HepG2 (cell line): ENCODE measurements around the gene MADD. TPM values are rescaled to one million over a fixed set of nuclear protein-coding genes. Genes with fewer than 3 reads are reported as not detected.

ENCODE experiments used
- ESRRA ChIP-seq: sonication (generic); formaldehyde crosslinking; IDR thresholded peaks from 2 replicates; pipeline ENCODE4 v1.5.1; 2020; ENCODE audit warnings: mild to moderate bottlenecking, low read depth, missing genetic modification reagents
- FOXP1 ChIP-seq, 2 experiments: fragments of 450-650 bp in 1 of 2; IDR thresholded peaks; 2 replicates each; pipeline ENCODE4 v1.6.1; 2017 to 2018; ENCODE audit warnings: antibody characterized with exemption in 1 of 2
- HBP1 ChIP-seq: IDR thresholded peaks from 2 replicates; pipeline ENCODE4 v1.6.1; 2016; ENCODE audit warnings: low read depth, control low read depth
- KDM5A ChIP-seq: fragments of 200-600 bp; sonication (generic); IDR thresholded peaks from 2 replicates; pipeline ENCODE4 v1.7.0; 2018; ENCODE audit warnings: antibody characterized with exemption, mild to moderate bottlenecking, low read length, borderline replicate concordance
- KLF12 ChIP-seq: sonication (generic); formaldehyde crosslinking; IDR thresholded peaks from 2 replicates; pipeline ENCODE4 v1.4.0; 2020; ENCODE audit warnings: missing genetic modification reagents, borderline replicate concordance
- MED1 ChIP-seq: sonication (generic); formaldehyde crosslinking; IDR thresholded peaks from 2 replicates; pipeline ENCODE4 v1.4.0; 2020; ENCODE audit warnings: missing genetic modification reagents
- MXD3 ChIP-seq: IDR thresholded peaks from 2 replicates; pipeline ENCODE4 v1.6.1; 2016; ENCODE audit warnings: mild to moderate bottlenecking, missing biosample characterization, missing genetic modification reagents
- RCOR2 ChIP-seq: IDR thresholded peaks from 2 replicates; pipeline ENCODE4 v1.6.1; 2016; ENCODE audit warnings: missing biosample characterization, missing genetic modification reagents
- SAP130 ChIP-seq: IDR thresholded peaks from 2 replicates; pipeline ENCODE4 v1.6.1; 2016; ENCODE audit warnings: low read depth
- ZBTB14 ChIP-seq: sonication (generic); formaldehyde crosslinking; IDR thresholded peaks from 2 replicates; pipeline ENCODE4 v1.4.0; 2020; ENCODE audit warnings: missing genetic modification reagents
- ZBTB7A ChIP-seq: sonication (generic); formaldehyde crosslinking; IDR thresholded peaks from 2 replicates; pipeline ENCODE4 v1.8.0; 2022; ENCODE audit warnings: mild to moderate bottlenecking, missing genetic modification reagents
- ZNF703 ChIP-seq: sonication (generic); formaldehyde crosslinking; IDR thresholded peaks from 2 replicates; pipeline ENCODE4 v1.5.1; 2020; ENCODE audit warnings: missing genetic modification reagents, mild to moderate bottlenecking, moderate library complexity, borderline replicate concordance
- ZSCAN20 ChIP-seq: sonication (generic); formaldehyde crosslinking; IDR thresholded peaks from 2 replicates; pipeline ENCODE4 v1.4.0; 2020; ENCODE audit warnings: missing genetic modification reagents, mild to moderate bottlenecking, borderline replicate concordance
- ZSCAN22 ChIP-seq: sonication (generic); formaldehyde crosslinking; IDR thresholded peaks from 2 replicates; pipeline ENCODE4 v1.4.0; 2020; ENCODE audit warnings: mild to moderate bottlenecking, missing genetic modification reagents
- polyA plus RNA-seq, 8 experiments: library from polyadenylated mRNA; depleted of rRNA in 3 of 8; stranded (reverse) in 7 of 8; unstranded in 1 of 8; fragments of >200 nt; fragmentation: Illumina TruSeq in 4 of 8; extraction: Trizol in 4 of 8; gene quantifications; 2 replicates each; pipeline versions ENCODE4 v1.2.1 to v1.2.3, GENCODE V29; 2011 to 2016; ENCODE audit warnings: low read depth in 4 of 8, missing spikeins in 1 of 8, mixed read lengths in 1 of 8; ENCODE audit not compliant: insufficient read depth in 1 of 8
- total RNA-seq, 5 experiments: library from RNA; depleted of rRNA; stranded (reverse); fragments of >200 nt; fragmentation: Illumina TruSeq; extraction: Trizol; gene quantifications; 2 replicates each; pipeline ENCODE4 v1.2.3, GENCODE V29; 2016; ENCODE audit warnings: low read depth in 1 of 5
- TF ChIP-seq, protein P1 (sequence below): sonication (generic); formaldehyde crosslinking; IDR thresholded peaks from 2 replicates; pipeline ENCODE4 v1.4.0; 2020; ENCODE audit warnings: mild to moderate bottlenecking, missing genetic modification reagents, borderline replicate concordance
- TF ChIP-seq, protein P2 (sequence below): sonication (generic); formaldehyde crosslinking; IDR thresholded peaks from 2 replicates; pipeline ENCODE4 v1.4.0; 2020; ENCODE audit warnings: low read depth, mild to moderate bottlenecking, missing genetic modification reagents
- TF ChIP-seq, protein P3 (sequence below): sonication (generic); formaldehyde crosslinking; IDR thresholded peaks from 2 replicates; pipeline ENCODE4 v1.8.1; 2023; ENCODE audit warnings: mild to moderate bottlenecking, moderate library complexity, missing genetic modification reagents
- TF ChIP-seq, protein P4 (sequence below): sonication (generic); IDR thresholded peaks from 2 replicates; pipeline ENCODE4 v1.6.1; 2016; ENCODE audit warnings: low read depth, borderline replicate concordance

The MADD gene
- total and polyA plus RNA-seq, 2 of the 13 experiments (the other 11 are each of a cell fraction or from before 2014, with no cell fraction given), result 18.0 to 29.2 TPM

DNA sequence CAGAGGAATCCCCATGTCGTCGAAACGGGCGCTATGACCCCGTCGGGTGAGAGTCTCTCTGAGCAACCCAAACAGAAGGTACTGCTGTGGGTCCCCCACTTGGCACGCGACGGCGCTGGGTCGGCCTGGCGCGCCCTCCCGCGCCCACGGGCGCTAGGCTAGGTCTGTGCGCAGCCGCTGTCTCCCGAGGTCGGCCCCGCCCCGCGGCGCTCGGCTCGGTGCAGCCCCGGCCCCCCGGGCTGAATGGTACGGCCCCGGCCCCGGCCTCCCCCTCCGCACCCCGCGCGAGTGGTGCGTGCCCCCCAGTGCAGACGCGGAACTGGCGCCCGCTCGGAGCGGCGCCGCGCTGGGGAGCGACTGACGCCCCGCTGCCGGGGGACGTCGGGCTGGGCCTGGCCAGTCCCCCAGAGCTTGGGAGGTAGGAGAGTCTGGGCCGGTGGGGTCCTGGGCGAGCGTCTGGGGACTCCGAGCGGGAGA, at the start of gene MADD (continued):
- TF ChIP-seq, protein P1, sequence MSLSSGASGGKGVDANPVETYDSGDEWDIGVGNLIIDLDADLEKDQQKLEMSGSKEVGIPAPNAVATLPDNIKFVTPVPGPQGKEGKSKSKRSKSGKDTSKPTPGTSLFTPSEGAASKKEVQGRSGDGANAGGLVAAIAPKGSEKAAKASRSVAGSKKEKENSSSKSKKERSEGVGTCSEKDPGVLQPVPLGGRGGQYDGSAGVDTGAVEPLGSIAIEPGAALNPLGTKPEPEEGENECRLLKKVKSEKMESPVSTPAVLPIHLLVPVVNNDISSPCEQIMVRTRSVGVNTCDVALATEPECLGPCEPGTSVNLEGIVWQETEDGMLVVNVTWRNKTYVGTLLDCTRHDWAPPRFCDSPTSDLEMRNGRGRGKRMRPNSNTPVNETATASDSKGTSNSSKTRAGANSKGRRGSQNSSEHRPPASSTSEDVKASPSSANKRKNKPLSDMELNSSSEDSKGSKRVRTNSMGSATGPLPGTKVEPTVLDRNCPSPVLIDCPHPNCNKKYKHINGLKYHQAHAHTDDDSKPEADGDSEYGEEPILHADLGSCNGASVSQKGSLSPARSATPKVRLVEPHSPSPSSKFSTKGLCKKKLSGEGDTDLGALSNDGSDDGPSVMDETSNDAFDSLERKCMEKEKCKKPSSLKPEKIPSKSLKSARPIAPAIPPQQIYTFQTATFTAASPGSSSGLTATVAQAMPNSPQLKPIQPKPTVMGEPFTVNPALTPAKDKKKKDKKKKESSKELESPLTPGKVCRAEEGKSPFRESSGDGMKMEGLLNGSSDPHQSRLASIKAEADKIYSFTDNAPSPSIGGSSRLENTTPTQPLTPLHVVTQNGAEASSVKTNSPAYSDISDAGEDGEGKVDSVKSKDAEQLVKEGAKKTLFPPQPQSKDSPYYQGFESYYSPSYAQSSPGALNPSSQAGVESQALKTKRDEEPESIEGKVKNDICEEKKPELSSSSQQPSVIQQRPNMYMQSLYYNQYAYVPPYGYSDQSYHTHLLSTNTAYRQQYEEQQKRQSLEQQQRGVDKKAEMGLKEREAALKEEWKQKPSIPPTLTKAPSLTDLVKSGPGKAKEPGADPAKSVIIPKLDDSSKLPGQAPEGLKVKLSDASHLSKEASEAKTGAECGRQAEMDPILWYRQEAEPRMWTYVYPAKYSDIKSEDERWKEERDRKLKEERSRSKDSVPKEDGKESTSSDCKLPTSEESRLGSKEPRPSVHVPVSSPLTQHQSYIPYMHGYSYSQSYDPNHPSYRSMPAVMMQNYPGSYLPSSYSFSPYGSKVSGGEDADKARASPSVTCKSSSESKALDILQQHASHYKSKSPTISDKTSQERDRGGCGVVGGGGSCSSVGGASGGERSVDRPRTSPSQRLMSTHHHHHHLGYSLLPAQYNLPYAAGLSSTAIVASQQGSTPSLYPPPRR (CRISPR knock-in tag), result no peak
- TF ChIP-seq ZSCAN20 (CRISPR knock-in tag) (0 out of 2 replicates have a peak, but pooled peaks have one; percentile 31), ZBTB14 (peak; percentile 71), KDM5A (peak; percentile 28; the same call in 1 of the 2 replicates), FOXP1 (IDR thresholded peaks at IDR 0.05) (no peak), FOXP1 (CRISPR knock-in tag; IDR thresholded peaks at IDR 0.05) (no peak), MED1 (0 out of 2 replicates have a peak, but pooled peaks have one; percentile 21), SAP130 (CRISPR knock-in tag) (peak; percentile 68), ZSCAN22 (CRISPR knock-in tag) (no peak), RCOR2 (no peak), KLF12 (CRISPR knock-in tag) (peak; percentile 79; the same call in 1 of the 2 replicates), HBP1 (CRISPR knock-in tag) (peak; percentile 25; the same call in 1 of the 2 replicates), ZBTB7A (CRISPR knock-in tag) (no peak), MXD3 (CRISPR knock-in tag) (peak; percentile 34), ZNF703 (no peak), ESRRA (CRISPR knock-in tag) (peak; percentile 33; the same call in 1 of the 2 replicates)
- TF ChIP-seq, protein P2, sequence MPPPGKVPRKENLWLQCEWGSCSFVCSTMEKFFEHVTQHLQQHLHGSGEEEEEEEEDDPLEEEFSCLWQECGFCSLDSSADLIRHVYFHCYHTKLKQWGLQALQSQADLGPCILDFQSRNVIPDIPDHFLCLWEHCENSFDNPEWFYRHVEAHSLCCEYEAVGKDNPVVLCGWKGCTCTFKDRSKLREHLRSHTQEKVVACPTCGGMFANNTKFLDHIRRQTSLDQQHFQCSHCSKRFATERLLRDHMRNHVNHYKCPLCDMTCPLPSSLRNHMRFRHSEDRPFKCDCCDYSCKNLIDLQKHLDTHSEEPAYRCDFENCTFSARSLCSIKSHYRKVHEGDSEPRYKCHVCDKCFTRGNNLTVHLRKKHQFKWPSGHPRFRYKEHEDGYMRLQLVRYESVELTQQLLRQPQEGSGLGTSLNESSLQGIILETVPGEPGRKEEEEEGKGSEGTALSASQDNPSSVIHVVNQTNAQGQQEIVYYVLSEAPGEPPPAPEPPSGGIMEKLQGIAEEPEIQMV, result no peak
- TF ChIP-seq, protein P3, sequence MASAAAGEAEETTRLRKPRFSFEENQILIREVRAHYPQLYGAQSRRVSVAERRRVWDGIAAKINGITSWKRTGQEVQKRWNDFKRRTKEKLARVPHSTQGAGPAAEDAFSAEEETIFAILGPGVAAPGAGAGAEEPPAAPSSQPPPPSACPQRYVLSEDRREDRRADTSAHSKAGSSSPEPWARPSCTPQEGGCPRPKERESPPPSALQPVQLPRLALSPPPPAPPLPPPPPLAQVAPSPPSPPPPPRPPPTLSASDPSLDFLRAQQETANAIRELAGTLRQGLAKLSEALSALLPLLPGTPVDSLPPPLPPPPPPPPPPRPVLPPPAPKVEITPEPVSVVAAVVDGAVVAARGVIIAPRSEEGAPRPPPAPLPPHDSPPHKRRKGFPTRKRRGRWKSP (CRISPR knock-in tag), result peak; percentile 29; the same call in 1 of the 2 replicates
- TF ChIP-seq, protein P4, sequence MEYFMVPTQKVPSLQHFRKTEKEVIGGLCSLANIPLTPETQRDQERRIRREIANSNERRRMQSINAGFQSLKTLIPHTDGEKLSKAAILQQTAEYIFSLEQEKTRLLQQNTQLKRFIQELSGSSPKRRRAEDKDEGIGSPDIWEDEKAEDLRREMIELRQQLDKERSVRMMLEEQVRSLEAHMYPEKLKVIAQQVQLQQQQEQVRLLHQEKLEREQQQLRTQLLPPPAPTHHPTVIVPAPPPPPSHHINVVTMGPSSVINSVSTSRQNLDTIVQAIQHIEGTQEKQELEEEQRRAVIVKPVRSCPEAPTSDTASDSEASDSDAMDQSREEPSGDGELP, result no peak
